Activated CD8-positive, alpha-beta memory T cell treated with anti-CD3 and anti-CD28 coated beads for 4 hours (primary cell): Measurements from ENCODE around the gene FOXP1.

Experiments used
- DNase-seq, 2 donors: peaks; one replicate each; pipeline ENCODE4 v3.0.0-alpha.2; 2020; ENCODE audit warnings: low read depth in 2 of 2

Gene FOXP1

DNA sequence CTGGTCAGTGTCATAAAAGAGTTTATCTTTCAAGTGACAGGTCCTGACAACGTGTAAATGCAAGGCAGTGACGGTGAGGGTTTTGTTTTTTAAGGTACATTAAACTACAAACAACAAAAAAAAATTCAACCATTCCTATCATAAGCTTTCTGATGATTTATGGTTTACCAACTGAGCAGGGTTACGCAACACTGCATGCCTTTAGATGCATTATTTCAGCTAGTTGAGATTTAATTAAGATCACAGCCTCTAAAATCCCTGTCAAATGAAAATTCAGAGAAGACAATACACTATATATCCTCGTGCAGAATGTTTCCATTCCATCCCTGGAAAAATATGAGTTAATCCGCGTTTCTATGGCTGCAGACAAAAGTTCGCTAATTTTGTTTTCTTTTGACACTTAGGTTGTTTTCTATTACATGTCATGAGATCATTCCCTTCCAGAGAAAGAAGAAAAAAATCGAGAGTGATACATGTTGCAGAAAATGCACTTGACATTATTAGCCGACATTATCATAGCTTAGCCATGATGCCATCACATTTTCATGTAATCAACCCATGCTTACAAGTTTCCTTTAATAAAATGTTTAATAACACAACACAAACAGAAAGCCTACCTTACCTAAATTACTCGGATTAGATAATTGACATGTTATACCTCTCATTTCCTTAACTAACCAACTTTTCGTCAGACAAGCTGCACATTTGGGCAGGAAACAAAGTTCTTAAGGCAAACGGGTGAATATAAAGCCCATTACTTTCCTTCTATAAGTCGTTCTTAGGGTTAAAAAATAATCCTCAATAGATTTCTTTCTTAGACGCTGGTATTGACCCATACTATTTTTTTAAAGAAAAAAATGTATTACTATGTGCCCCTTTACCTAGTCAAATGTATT, 521.2 kb downstream of the FOXP1 start:
- DNase-seq, result no peak

DNA sequence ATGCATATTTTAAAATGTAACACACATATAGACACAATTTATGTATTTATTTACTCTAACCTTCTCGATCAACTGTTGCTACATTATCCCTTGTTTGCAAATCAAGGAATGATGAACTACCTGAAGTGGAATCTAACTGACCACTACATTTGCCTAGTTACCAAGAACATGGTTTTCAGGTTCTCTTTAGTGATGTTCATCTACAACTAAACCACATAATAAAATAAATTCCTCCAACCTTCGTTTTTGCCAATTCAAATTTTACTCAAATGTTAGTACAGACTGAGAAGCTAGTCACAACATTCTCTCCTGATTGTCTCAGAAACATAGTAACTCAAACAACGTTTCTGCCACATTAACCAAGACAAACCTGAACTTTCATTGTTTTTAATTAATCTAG, 521.9 kb downstream of the FOXP1 start:
- no peak for DNase-seq

DNA sequence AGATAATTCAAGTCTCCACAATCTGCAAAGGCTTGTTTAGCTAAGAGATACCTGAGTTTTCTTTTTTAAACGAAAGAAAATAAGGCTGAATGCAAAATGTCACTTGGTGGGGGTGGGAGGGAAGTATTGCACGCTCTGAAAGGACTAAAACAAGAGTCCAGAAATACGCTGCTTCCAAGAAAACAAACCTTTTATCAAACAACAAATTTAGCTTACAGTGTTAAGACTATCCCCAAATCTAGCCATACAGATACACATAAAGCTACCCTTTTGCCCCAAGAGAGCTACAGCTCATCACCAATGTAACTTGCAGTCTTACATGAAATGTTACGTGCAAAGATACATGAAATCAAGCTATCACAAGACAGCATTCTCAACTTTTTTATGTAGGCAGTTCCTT, 522.5 kb downstream of the FOXP1 start:
- no peak for DNase-seq

DNA sequence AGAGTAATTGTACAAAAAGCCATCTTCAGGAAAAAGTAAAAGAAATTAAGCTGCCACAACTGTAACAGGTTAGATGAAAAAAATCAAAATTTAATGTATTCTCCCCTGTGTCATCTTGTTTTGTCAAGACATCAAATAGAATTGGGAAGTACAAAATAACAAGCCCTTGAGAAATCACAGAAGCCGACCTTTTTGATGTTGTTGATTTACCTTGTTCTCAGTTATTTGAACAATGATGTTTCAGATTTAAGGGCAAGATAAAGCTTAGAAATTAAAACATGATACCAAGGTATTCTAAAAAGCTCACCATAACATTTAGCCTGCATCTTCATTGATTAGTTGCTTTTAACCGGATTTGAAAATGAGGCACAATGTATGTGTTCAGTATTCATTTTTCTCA, 523.0 kb downstream of the FOXP1 start:
- no peak for DNase-seq

DNA sequence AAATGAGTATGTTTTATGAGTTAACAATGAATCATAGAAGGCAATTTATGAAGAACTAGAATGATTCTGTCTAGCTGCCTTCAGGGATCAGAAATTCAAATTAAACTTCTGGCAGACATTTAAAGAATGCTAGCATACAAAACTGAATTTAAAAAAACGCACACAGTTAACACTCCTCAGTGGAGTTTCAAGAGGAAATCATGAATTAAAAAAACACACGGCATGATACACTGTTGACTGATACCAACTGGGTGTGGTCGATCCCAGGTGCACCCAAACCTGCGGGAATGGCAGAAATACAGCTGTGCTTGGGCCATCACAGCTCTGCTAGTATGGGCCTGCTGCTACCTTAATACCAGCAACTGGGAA, 526.0 kb downstream of the FOXP1 start:
- no peak for DNase-seq

DNA sequence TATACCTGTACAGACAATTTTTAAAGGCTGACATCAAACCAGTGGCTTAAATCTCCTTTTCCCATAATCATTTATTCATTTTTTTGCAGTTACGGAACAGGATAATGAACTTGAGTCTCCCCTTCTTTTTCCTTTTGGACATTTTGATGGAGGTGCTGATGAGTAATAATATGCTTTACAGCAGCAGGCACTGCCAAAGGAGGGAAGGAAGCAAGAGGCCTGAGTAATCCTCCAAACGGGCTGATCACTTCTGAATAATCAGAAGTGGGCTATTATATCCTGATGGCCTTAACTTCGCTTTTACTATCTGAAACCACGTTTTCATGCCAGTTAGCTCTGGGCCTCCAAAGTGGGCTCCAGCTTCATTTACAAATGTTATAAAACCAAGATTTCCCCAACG, 527.2 kb downstream of the FOXP1 start:
- DNase-seq, result no peak

DNA sequence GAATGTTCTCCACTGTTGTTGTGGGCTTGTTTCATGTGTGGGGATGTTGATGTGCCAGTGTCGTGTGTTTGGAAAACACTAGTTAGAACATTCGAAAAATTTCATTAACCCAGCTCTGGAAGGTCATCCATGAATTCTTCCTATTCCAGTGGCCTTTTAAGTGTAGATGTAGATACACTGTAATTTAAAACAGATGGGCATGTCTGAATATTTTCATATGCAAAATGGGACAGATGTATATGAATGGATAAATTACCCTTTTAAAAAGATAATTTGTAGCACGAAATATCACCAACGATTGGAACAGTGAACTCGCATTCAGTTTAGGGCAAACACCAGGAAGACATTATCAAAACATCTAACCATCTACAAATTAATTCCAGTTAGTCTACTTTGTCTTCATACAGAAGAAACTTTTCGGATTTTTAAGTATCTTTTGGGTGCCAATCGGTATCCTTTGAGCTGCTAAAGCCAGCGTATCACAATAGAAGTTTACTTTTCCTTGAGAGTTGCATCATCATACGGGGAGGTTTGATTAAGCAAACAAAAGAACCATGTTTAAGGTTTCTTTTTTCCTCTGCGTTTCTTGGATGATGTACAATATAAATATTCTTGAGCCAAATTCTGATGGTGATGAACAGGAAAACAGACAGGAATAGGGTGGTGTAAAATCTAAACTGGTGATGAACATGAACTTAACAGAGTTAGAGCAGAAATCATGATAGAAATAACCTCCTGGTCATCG, 528.1 kb downstream of the FOXP1 start:
- no peak for DNase-seq

DNA sequence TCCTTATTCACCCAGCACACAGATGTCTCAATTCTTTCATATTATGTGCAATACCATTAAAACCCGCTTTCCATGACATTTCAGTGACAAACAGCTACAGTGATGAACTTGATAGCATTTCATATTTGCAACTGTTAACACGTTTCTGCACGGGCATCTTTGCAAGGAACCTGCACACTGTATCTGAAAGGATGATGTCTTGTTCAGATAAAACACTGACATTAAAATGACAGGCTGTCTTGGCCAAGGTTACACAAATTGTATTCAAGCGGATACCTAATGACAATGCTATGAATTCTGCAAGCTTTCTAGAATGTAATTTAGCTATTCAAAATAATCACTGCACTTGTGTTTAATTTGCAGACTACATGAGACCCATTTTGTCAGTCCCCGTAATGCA, 529.2 kb downstream of the FOXP1 start:
- no peak for DNase-seq

DNA sequence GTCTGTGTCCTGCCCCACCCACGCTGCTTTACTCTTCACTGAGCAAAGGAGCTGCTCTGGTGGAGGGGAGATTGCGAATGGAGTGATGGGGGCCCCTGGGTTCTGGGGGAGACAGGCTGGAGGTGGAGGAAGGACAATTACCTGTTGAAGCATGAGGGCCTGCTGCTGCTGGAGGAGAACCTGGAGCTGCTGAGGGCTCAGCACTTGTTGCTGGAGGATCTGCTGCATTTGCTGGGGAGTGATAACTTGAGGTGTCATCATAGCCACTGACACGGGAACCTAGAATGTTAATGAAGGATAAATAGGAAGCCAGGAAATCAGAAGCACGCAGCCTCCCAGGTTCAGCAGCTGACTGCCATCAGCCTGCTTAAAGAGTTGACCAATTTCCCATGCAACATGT, 530.0 kb downstream of the FOXP1 start:
- DNase-seq, result no peak

DNA sequence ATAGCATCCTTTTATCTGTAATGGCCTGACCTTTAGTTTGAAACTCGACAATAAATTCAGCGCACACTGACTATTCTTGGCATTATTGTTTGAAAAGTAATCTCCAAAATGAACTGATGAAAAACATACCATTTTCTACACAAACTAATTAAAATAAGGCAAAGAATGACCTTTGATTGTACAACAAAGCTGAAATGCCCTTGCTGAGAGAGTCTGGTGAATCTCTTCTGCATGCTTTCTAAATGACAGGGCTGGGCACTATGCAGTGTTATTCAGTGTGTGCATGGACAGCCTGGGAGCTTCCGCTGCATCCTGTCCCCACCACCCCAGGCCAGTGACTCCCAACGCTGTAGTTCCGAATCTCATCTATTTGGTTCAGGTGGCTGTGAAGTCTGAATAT, 530.8 kb downstream of the FOXP1 start:
- no peak for DNase-seq

DNA sequence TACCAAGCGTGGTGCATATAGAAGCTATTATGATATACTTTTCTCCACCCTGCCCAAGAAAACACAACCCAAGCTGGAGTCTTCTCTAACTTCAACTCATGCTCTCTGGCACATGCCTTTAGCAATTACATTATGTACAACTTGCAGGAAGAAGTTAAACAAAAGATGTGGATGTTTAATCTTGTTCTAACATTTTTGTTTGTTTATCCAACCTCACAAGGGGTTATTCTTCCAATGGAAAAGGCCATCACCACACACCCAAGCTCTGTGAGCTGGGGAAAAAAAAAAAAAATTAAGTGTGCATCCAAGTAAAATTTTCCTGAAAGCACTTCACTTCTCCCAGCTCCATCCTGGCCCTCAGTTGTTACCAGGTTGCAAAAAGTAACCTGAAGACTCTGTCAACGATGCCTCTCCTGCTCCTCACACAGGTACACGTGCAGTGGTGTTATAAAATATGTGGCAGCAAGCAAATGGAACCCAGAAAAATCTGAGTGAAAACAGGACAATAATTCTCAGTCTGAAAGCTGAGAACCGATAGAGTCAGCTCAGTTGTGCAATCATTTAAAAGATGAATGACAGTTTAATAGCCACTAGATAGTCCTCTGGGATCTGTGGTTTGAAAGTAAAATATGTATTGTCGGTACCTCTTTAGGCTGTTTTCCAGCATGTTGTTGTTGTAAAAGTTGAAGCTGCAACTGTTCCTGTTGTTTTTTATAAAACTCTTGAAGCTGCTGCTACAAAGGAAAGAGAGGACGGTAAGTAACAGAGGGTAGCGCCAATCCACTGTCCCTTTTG, 531.4 kb downstream of the FOXP1 start:
- DNase-seq, result no peak

DNA sequence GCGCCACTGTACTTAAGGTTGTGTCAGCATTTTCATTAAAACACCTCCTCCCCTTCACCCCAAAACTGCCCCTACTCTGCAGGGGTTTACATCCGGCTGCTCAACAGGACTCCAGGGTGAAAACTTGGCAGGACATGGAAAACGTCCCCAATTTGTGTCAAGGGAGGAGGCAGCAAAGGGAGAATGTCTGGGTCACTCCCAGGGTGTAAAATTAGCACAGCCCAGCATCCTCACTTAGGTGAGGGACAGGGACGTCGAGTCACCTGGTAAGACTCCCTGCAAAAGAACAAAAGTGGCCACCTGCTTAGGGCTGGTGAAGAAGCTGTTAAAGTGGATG, 532.3 kb downstream of the FOXP1 start:
- DNase-seq, result no peak

DNA sequence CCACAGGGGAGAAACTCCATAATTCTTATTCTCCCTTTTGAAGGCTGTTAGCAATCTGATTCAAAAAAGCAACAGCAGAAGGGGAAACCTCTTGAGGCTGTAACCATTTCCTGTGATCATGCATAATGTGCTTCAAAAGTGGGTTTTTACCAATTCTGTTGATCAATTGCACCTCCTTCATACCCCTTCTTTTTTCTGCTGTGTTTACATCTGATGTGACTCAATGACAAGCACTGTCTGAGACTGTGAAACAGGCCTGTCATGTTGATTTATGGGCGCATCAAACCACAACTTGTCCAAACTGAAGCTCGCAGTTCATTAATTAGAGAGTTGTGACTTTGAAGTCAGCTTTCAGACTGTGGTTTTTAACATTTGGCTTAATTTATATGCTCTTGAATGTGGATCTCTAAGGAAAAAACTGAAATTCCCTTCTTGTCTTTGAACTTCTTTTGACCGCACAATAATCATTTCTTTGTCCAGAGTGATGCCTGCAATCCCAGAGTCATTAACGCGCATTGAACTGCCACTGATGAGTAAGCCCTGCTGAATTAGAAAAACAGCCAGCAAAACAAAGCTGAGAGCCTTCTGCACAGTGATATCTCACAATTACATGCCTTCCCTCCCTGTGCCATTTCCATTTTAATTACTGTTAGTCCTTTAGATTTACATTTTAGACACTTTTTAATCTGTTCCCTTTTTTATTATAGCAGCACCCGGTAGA, 532.8 kb downstream of the FOXP1 start:
- DNase-seq, result no peak

DNA sequence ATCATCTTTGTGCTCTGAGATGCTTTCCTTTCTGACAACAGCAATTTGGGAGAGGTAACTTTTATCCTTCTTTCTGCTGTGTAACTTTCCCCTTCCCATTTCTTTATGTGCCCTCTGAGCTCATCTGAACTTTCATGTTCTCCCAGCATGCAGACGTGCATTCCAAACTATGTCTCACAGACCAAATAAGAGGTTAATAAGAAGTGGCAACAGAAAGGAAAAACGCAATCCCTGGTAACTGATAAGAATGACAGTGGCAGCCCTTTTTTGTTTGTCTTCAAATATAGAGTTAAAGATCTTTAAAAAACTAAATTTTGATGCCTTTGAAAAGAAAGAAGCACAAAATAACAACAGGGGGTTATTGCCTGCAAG, 533.4 kb downstream of the FOXP1 start:
- no peak for DNase-seq

DNA sequence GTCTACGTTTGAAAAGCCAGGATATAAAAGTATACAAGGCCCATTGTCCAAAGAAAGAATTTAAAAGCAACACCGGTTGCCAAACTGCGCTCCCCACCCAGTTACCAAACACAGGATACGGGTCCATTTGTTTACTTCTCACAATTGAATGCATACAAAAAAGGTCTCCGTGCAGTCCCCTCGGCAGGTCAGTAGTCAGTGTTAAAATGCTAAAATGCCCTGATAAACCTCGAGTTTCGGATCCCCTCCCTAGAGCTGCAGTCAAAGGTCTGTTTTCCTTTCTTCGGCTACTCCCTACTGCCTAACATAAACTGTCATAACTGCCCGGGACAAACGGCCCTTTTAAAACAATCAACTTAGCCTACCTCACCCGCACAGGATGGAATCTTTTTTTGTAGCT, 534.6 kb downstream of the FOXP1 start:
- no peak for DNase-seq

DNA sequence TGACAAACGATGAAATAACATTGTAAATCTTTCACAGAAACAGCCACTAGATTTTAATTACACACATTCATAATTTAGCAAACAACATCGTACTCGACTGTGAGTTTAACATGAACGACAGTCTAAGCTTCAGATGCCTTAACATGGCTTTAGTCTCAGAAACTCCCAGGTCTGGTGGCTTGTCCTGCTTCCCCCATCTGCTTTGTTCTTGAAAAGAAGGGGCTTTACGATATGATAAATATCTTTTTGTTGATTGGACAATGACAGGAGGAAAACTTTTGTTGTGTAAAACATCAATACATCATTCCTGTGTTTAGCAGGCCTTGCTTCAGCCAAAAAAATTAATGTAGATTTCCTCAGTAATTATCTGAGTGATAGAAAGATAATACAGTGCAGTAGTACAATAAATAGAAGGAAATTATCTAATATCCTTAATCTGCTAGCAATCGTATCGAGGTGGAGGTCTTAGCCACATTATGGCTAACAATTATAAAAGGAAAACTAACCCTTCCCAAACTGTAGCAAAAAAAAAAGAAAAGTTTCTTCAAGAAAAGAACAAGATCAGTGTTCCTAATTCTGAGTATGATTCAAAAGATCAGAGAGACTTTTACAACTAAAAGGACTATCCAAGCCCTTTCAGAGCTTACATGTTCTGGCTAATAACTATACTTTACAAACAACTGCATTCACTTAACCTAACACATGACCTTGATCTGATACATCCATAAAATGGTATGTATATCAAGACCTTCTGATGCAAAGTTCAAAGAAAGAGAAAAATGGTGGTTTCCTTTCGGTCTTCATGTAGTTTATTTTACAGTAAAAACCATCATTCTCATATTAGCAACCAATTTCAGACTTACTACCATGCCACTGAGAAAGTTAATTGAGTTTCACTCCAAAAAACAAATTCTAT, 535.7 kb downstream of the FOXP1 start:
- DNase-seq, result no peak

DNA sequence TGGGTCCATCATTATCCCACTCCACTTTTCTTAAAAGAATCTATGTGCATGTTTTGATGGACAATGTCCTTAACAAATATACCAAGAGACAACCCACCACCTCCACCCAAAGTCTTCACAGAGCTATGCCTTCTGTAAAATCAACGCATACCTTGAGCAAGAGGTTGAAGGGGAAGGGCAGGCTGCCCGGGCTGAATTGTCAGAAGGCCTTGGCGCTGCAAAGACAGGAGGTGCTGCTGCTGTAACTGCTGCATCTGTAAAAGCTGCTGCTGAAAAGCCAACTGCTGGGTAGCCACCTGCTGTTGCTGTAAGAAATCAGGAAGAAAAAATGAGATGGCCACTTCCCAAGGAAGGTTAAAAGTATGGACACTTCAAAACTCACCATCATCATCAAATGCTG, 536.7 kb downstream of the FOXP1 start:
- no peak for DNase-seq

DNA sequence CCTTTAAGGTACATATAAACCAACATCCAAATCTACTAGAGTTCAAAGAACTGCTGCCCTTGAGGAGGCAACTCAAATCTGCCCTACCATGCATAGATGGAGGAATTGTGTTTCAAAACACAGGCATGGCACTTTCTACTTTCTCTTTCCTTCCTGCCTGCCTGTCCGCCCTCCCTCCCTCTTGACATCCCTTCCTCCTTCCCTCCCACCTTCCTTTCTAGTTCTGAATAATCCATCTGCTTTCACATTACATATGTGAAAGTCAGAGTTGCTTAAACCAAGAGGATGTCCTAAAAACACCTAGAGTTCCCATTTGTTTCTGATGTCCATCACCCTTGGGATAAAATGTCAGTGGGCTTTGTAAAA, 537.6 kb downstream of the FOXP1 start:
- no peak for DNase-seq

DNA sequence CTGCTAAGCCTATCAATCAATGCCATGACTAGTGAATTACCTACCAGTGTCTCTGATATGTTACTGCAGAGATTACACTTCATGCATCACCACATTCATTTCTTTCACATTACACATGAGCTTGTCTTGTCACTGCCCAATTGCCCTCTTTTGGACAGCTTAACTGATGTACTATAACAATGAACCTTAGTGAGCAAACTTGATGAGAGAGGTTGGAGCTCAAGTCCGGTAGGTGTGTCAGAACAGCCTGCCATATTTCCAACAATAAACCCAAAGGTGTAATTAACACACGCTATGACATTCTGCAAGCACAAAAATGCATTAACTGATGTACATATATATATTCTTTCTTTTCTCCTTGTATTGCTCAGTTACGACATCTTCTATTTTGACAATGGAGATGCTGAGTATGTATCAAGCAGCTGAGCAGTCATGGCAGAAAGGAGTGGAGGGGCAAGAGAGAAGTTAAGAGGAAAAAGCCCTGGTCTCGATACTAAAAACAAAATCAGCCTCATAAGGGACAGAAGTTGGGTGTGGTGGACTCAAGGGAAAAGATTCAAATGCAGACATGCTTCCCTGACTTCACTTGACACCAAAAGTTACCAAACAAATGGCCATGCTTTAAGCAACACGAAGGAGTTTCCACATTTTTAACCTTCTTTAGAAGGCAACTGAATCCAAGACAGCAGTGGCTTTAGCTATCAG, 538.2 kb downstream of the FOXP1 start:
- no peak for DNase-seq

DNA sequence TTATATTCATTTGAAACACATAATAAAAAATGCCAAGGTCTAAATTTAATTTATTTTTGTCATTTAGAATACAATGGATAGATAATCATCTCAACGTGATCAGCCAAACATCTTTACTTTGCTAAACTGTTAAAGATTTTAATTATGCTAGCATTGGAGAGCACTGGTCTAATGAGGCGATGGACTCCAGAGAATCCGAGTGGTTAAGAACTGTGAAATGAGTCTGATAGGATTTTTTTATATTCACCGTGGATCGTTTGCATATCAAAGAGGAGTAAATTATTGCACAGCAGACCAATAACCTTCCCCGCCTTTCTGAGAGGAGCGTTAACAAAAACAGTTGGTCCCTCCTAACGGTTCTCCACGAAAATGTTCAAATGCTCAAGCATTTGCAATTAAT, 540.8 kb downstream of the FOXP1 start:
- DNase-seq, result no peak
